Upper lobe of right lung (tissue), 1 donor: ENCODE measurements around the gene ZBTB48. TPM values are rescaled to one million over a fixed set of nuclear protein-coding genes. Genes with fewer than 3 reads are reported as not detected.
"Not testable (repeated sequence)": the region's sequence is repeated elsewhere in the genome, so short reads cannot be mapped to it uniquely, and the experiment has no call there.

Experiments
- ATAC-seq: fragments of 200-7000 bp; cut with Tn5 transposase; one replicate; pipeline ENCODE4 v1.9.1; 2020; ENCODE audit warnings: mild to moderate bottlenecking, moderate library complexity
- DNase-seq: peaks from one replicate; pipeline ENCODE4 v3.0.0-alpha.2; 2020
- H3K27ac ChIP-seq: fragments of 200-600 bp; one replicate; pipeline ENCODE4 v1.8.0; 2022
- H3K27me3 ChIP-seq: fragments of 200-600 bp; one replicate; pipeline ENCODE4 v1.8.0; 2022; ENCODE audit warnings: mild to moderate bottlenecking
- H3K36me3 ChIP-seq: fragments of 200-600 bp; one replicate; pipeline ENCODE4 v1.8.0; 2022
- H3K4me1 ChIP-seq: fragments of 200-600 bp; one replicate; pipeline ENCODE4 v1.8.0; 2022
- H3K4me3 ChIP-seq: fragments of 200-600 bp; one replicate; pipeline ENCODE4 v1.8.0; 2022; ENCODE audit warnings: mild to moderate bottlenecking
- H3K9me3 ChIP-seq: fragments of 200-600 bp; one replicate; pipeline ENCODE4 v1.8.0; 2022
- intact Hi-C: fragments of 100-400 bp; cut with DNase I; formaldehyde crosslinking; loops from one replicate; pipeline ENCODE4 v1.11.0; 2022
- total RNA-seq: library from RNA; stranded (reverse); fragmentation: NEBNext Ultra II Directional; extraction: Animal tissue kit (Norgen Biotek cat#: 25700); gene quantifications from one replicate; pipeline ENCODE4 v1.2.1, GENCODE V29; 2021
- TF ChIP-seq, protein P1 (sequence below): fragments of 200-600 bp; IDR thresholded peaks from one replicate; pipeline ENCODE4 v1.8.0; 2022; ENCODE audit warnings: antibody characterized with exemption
- donor health status: DM: no; HTN: yes; CAD: no; lungs with severe emphysema.

ZBTB48 gene
- total RNA-seq, 1 donor from 2014 or later, result 31.5 TPM

DNA sequence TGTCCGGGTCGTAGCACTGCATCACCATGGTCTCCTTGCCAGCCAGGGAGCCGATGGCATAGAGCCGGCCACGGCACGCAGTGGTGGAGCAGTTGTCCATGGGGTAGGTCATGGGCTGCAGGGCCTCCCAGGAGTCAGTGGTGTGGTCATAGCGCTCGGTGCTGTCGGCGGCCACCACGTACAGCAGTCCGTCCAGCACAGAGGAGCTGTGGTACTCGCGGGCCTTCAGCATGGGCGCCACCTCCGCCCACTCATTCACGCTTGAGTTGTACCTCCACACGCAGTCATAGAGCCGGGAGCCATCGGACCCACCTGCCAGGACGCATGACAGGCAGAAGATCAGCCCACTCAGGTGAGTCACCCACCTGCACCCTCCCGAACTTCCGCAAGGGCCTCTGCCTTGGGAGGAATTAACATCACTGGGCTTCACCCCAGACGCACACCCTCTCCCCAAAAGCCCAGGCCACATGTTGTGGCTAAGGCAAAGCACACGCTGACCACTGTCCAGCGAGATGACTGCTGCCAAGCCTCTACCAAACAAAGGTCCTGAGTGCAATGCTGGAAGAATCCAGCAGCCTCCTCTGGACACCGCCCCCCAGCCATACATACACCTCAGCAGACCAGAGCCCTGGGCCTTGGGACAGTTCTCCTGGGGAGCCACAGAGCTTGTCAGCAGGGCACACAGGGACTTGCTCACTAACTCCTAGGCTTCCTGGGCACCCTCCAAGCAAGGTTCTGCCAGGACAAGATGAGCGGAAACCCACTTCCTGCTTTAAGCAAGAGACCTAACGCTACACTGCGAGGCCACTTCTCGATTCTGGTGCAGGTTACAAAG is 19.6 kb downstream of the ZBTB48 start:
- no peaks in the 10 kb centered on the region for H3K27me3 ChIP-seq
- H3K4me3 ChIP-seq, result peak overlapping the region; percentile 81
- peaks cover 45% of the 10 kb centered on the region for H3K36me3 ChIP-seq
- peaks cover 42% of the 10 kb centered on the region for H3K4me1 ChIP-seq
- DNase-seq (no peak), ATAC-seq (no peak)
- H3K9me3 ChIP-seq, result no peaks in the 10 kb centered on the region
- intact Hi-C loops, result no loop called here
- TF ChIP-seq, protein P1, sequence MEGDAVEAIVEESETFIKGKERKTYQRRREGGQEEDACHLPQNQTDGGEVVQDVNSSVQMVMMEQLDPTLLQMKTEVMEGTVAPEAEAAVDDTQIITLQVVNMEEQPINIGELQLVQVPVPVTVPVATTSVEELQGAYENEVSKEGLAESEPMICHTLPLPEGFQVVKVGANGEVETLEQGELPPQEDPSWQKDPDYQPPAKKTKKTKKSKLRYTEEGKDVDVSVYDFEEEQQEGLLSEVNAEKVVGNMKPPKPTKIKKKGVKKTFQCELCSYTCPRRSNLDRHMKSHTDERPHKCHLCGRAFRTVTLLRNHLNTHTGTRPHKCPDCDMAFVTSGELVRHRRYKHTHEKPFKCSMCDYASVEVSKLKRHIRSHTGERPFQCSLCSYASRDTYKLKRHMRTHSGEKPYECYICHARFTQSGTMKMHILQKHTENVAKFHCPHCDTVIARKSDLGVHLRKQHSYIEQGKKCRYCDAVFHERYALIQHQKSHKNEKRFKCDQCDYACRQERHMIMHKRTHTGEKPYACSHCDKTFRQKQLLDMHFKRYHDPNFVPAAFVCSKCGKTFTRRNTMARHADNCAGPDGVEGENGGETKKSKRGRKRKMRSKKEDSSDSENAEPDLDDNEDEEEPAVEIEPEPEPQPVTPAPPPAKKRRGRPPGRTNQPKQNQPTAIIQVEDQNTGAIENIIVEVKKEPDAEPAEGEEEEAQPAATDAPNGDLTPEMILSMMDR, result no peak
- peak overlapping the region; percentile 99 for H3K27ac ChIP-seq

DNA sequence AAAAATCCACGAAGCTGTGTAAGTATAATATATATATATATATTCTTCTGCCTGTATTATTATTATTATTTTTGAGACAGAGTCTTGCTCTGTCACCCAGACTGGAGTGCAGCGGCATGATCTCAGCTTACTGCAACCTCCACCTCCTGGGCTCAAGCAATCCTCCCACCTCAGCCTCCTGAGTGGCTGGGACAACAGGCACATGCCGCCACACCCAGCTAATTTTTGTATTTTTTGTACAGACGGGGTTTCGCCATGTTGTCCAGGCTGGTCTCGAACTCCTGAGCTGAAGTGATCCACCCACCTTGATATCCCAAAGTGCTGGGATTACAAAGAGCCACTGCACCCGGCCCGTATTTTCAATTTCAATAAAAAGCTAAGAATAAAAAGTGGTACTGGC is 20.2 kb downstream of the ZBTB48 start:
- H3K27me3 ChIP-seq, DNase-seq, intact Hi-C loops, H3K9me3 ChIP-seq, ATAC-seq: not testable (repeated sequence)
- H3K27ac ChIP-seq, result peak overlapping the region; percentile 99
- H3K4me1 ChIP-seq, result peaks cover 48% of the 10 kb centered on the region
- peak overlapping the region; percentile 81 for H3K4me3 ChIP-seq
- H3K36me3 ChIP-seq, result peaks cover 39% of the 10 kb centered on the region

DNA sequence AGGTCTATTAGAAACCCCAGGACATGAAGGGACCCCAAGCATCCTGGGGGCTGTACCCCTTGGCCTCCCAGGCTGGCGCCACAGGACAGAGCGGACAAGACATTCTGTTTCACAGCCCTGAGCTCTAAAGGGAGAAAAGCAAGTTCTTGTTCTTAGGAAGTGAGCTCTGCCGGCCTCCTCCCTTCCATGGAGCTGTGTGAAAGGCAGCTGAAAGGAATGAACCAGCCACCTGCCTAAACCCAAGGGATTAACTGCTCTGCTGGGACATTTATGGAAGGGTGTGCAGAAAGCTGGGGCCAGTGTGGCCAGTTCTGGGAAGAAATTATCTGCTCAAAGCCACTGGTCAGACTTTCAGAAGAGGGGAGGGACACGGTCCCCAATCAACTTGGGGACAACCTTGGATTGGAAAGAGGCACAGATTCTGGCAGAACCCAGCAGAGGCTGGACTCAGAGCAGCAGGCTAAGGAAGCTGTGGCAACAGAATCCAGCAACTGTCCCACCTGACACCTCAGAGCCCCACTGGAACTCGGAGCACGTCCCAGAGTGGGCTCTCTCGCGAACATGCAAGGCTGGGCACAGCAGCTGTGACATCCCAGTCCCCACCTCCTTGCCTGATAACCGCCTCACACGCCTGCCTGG is 20.7 kb downstream of the ZBTB48 start:
- Histone ChIP-seq H3K36me3 (peaks cover 34% of the 10 kb centered on the region), H3K4me1 (peaks cover 50% of the 10 kb centered on the region), H3K27me3 (no peaks in the 10 kb centered on the region), H3K9me3 (no peaks in the 10 kb centered on the region), H3K4me3 (peak overlapping the region; percentile 81), H3K27ac (peak overlapping the region; percentile 99)
- intact Hi-C loops, result no loop called here
- DNase-seq (no peak), ATAC-seq (no peak)
- TF ChIP-seq, protein P1, result no peak

DNA sequence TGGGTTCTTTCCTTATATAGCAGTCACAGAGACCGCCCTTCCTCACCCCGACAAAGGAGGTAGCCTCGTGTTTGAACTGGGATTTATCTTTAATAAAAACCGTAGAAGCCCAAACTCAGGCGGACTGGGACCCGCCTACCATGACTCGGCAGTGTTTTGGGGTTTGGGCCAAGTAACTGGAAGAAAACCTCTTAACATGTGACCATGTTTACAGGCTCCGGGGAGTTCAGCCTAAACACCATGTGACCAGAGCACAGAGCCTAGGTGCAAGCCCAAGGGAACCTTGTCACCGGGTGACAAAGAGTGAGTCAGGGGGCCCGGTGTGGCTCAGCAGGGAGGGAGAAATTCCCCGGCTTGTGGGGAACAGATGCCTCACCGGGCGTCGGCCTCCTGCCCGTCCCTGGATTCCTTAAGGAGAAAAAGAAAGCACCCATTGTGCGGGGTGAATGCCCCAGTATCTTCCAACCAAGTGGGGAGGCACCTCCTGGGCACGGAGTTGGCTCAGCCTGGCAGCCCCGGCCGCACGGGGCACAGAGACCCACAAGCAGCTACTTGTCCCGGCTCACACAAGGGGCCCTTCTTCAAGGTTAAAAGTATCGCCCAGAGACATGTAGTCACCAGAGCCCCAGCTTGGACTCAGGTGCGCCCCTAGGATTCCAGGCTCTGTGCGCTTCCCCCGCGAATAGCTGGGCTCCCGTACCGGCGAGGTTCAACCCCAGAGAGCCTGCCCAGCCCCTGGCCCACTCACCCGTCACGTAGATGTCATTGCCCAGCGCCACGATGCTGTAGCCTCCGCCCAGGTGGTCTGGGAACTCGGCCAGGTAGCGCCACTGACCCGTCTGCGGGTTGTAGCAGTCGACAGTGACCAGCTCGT is 21.5 kb downstream of the ZBTB48 start:
- H3K4me3 ChIP-seq, result peak overlapping the region; percentile 81
- intact Hi-C loops, result no loop called here
- H3K36me3 ChIP-seq, result peaks cover 26% of the 10 kb centered on the region
- peak overlapping the region; percentile 99 for H3K27ac ChIP-seq
- peaks cover 50% of the 10 kb centered on the region for H3K4me1 ChIP-seq
- ATAC-seq (peak; percentile 47), DNase-seq (peak; percentile 79)
- H3K27me3 ChIP-seq, result no peaks in the 10 kb centered on the region
- TF ChIP-seq, protein P1, result no peak
- H3K9me3 ChIP-seq, result no peaks in the 10 kb centered on the region

DNA sequence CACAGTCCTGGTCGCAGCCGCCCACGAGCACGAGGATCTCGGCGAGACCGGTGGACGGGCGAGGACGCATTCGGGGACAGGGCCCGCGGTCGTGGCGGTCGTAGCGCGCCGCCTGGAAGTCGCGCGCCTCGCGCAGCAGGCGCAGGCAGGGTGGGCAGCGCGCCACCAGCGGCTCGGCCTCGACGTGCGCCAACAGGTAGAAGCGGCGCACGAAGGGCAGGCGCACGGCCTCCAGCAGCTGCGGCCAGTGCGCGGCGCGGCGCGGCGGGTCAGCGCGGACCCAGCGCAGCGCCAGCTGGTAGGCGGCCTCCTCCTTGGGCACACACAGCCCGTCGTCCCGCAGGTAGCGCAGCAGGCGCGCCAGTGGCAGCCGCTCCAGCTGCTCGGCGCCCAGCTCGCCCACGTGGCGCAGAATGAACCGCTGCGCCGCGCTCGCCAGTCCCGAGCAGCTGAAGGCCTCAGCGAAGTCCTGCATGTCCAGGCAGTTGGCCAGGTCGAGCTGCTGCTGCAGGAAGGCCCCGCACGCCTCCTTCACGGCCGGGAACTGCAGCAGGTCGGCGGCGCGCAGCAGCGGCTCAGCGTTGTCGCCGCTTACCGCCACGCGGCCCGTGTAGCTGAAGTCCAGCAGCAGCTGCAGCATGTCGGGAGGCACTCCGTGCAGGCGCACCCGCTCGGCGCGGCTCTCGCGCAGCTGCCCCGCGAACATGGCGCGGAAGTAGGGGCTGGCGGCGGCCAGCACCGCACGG is 22.3 kb downstream of the ZBTB48 start:
- peaks cover 42% of the 10 kb centered on the region for H3K4me1 ChIP-seq
- ATAC-seq, result peak; percentile 53
- peak; percentile 81 for DNase-seq

More for the DNA sequence above, 22.3 kb downstream of the ZBTB48 start:
- Histone ChIP-seq H3K36me3 (peaks cover 18% of the 10 kb centered on the region), H3K27me3 (no peaks in the 10 kb centered on the region), H3K27ac (peak overlapping the region; percentile 99), H3K9me3 (no peaks in the 10 kb centered on the region), H3K4me3 (peak overlapping the region; percentile 81)
- intact Hi-C loops, result no loop called here
- TF ChIP-seq, protein P1, result no peak
